ENCODE results near the gene DUS4L. TPM values are rescaled to one million over a fixed set of nuclear protein-coding genes. Genes with fewer than 3 reads are reported as not detected.

Gene DUS4L
- total RNA-seq, 1 donor from 2014 or later, result 10.0 TPM

GRCh38 chr7:107563081-107563774 lies 543 bp upstream of the DUS4L start:
- Mint-ChIP-seq H3K4me1 (ENCODE audit: unreplicated experiment) (peaks cover 36% of the 10 kb centered on the region), H3K4me3 (ENCODE audit: unreplicated experiment) (peak overlapping the region; percentile 92), H3K27ac (ENCODE audit: unreplicated experiment) (peak overlapping the region; percentile 57), H3K9me3 (ENCODE audit: unreplicated experiment) (no peaks in the 10 kb centered on the region), H3K36me3 (ENCODE audit: low read depth, unreplicated experiment) (peaks cover 3% of the 10 kb centered on the region), H3K27me3 (ENCODE audit: unreplicated experiment) (peaks cover 4% of the 10 kb centered on the region)
- TF ChIP-seq CTCF (IDR thresholded peaks at IDR 0.05; ENCODE audit: unreplicated experiment), result no peak
- DNase-seq (ENCODE audit: low spot score), result no peak

DNA sequence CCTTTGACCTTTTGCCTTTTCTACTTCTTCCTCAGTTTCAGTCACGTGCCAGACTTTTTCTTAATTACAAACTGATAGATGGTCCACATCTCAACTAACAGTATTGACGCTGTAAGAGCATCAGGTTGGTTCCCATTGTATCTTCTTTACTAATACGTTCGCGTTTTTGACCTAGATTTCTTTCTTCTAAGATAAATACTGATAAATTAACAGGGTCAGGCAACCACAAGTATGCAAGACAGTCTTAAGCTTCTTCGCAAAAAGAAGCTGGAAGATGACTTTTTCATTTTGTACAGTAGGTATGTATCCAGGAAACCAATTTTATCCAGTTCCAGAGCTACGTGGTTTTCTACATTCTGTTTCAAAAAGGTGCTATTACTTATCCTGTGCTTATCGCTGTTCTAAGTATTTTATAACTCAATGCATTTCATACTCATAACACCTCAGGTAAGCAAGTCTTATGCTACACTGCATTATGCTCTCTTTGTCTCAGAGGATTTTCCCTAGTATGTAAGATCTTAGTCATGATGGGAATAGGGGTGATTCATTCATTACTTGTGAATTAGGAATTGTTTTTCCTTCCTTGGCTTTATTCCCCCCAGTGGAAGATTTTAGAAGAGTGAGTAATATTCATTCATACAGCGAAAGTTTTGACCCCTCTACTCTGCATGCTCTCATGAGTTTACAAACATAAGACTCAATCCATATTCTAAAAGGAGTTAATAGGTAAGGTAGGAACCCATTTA lies 955 bp downstream of the DUS4L start:
- Mint-ChIP-seq H3K27ac (ENCODE audit: unreplicated experiment) (peak overlapping the region; percentile 74), H3K9me3 (ENCODE audit: unreplicated experiment) (no peaks in the 10 kb centered on the region), H3K27me3 (ENCODE audit: unreplicated experiment) (peaks cover 4% of the 10 kb centered on the region), H3K4me1 (ENCODE audit: unreplicated experiment) (peaks cover 36% of the 10 kb centered on the region), H3K36me3 (ENCODE audit: low read depth, unreplicated experiment) (peaks cover 3% of the 10 kb centered on the region), H3K4me3 (ENCODE audit: unreplicated experiment) (peak overlapping the region; percentile 91)
- DNase-seq (ENCODE audit: low spot score), result no peak
- TF ChIP-seq CTCF (IDR thresholded peaks at IDR 0.05; ENCODE audit: unreplicated experiment), result no peak

GRCh38 chr7:107570298-107570697 lies 6.5 kb downstream of the DUS4L start:
- no peak for TF ChIP-seq CTCF (IDR thresholded peaks at IDR 0.05; ENCODE audit: unreplicated experiment)
- Mint-ChIP-seq H3K36me3 (ENCODE audit: low read depth, unreplicated experiment) (peaks cover 7% of the 10 kb centered on the region), H3K4me1 (ENCODE audit: unreplicated experiment) (peaks cover 3% of the 10 kb centered on the region), H3K9me3 (ENCODE audit: unreplicated experiment) (no peaks in the 10 kb centered on the region), H3K27ac (ENCODE audit: unreplicated experiment) (no peak overlapping the region), H3K27me3 (ENCODE audit: unreplicated experiment) (no peaks in the 10 kb centered on the region), H3K4me3 (ENCODE audit: unreplicated experiment) (no peak overlapping the region)
- no peak for DNase-seq (ENCODE audit: low spot score)

GRCh38 chr7:107573537-107573936 lies 9.8 kb downstream of the DUS4L start:
- Mint-ChIP-seq H3K36me3 (ENCODE audit: low read depth, unreplicated experiment) (peaks cover 7% of the 10 kb centered on the region), H3K27me3 (ENCODE audit: unreplicated experiment) (no peaks in the 10 kb centered on the region), H3K4me3 (ENCODE audit: unreplicated experiment) (no peak overlapping the region), H3K4me1 (ENCODE audit: unreplicated experiment) (peaks cover 4% of the 10 kb centered on the region), H3K9me3 (ENCODE audit: unreplicated experiment) (no peaks in the 10 kb centered on the region), H3K27ac (ENCODE audit: unreplicated experiment) (no peak overlapping the region)
- DNase-seq (ENCODE audit: low spot score), result no peak
- no peak for TF ChIP-seq CTCF (IDR thresholded peaks at IDR 0.05; ENCODE audit: unreplicated experiment)

- H3K27ac Mint-ChIP-seq (ENCODE audit: unreplicated experiment), result peak overlapping the region; percentile 93
- H3K9me3 Mint-ChIP-seq (ENCODE audit: unreplicated experiment), result no peaks in the 10 kb centered on the region
- H3K4me3 Mint-ChIP-seq (ENCODE audit: unreplicated experiment), result peak overlapping the region; percentile 95
- H3K4me1 Mint-ChIP-seq (ENCODE audit: unreplicated experiment), result peaks cover 18% of the 10 kb centered on the region
- no peaks in the 10 kb centered on the region for H3K36me3 Mint-ChIP-seq (ENCODE audit: low read depth, unreplicated experiment)
- no peak for TF ChIP-seq CTCF (IDR thresholded peaks at IDR 0.05; ENCODE audit: unreplicated experiment)
- no peak for DNase-seq (ENCODE audit: low spot score)
- no peaks in the 10 kb centered on the region for H3K27me3 Mint-ChIP-seq (ENCODE audit: unreplicated experiment)
Observed at GRCh38 chr7:107579554-107579884, 15.7 kb downstream of the DUS4L start.

Data from endothelial cell (in vitro differentiated cells).